ENCODE data around the gene CNTNAP2.

DNA sequence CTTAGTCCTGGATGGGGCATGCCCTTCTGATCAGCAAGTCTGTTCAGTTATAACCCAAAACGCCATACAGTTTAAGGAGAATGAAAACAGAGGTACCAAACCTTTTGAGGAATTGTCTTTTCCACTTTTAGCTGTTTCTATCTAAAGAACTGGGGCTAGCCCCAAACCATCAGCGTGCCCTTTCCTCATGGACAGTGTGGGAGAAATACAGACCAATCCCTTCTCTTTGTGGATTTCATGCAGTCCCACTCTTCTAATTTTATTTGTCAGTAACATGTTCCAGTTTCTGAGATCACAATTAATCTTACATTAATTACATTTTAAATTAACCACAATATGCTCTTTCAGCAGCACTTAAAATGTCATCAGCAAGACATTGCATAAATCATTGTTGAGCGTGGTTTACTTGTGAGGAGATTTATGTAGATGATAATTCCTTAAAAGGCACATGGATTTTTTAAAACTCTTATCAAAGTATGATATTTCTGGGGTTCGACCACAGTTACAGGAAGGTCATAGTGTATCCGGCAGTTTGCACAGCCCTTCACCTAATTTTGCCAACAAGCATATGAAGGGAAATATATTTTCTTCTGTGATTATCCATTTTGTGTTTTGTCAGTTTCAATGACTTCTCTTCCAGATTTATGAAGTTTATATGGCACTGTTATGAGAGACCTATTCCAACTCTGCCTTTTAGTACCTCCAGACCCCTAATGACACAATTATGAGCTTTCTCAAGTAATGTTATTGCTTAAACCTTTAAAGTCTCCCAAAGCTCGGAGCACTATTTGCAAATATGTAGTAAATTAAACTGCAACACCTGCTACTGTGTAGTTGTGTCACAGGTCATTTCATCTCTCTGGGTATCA is 1605.6 kb downstream of the CNTNAP2 start:
- no peak for TF ChIP-seq CTCF (IDR thresholded peaks at IDR 0.05)
- TF ChIP-seq POLR2A (IDR thresholded peaks at IDR 0.05): no peak
- TF ChIP-seq EP300 (IDR thresholded peaks at IDR 0.05): no peak
- no peak for TF ChIP-seq POLR2AphosphoS5 (IDR thresholded peaks at IDR 0.05)

All from suprapubic skin (tissue), 4 donors.